ENCODE data around the gene TET2. TPM values are rescaled to one million over a fixed set of nuclear protein-coding genes. Genes with fewer than 3 reads are reported as not detected.

Gene TET2
- total RNA-seq, 6 experiments from 2014 or later, result 5.8 to 8.8 (median 7.0) TPM

DNA sequence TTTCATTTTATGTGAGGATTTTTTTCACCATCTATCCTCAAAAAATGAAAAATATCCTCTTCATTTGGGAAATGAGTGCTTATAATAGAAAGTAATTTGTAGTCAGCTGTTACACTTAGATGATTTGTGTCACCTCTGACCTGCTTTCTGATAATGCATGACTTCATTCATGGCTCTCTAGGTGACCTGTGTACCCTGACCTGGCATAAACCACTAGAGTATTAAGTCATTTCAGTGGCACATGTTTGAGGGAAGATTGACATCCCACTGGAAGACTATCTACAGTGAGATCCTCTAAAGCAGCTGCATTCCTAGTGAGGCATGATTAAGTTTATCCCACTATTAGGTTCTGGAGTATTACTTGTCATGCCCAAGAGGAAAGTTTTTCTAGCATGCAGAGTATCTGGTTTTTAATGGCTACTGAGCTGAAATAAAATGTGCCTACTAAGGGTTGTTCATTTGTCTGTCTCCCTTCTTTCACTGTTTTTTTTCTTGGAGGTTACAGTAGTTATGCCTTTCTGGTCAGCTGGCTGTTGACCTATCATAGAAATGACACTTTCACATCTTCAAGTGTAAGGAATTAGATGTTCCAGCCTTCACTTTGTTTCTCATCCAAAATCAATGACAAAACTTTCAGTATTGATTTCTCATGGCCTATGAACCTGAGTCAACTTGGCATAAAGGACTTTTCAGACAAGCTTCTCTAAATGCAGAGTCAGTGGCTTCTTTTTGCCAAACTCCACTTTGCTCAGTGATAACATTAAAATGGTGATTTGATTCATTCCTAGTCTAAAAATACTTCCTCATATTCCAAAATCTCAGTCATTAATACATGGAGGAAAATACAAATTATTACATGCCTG is 33.1 kb downstream of the TET2 start:
- Histone ChIP-seq H3K9me3 (no peaks in the 10 kb centered on the region), H3K4me3 (no peak overlapping the region), H3K36me3 (no peaks in the 10 kb centered on the region), H3K27me3 (no peaks in the 10 kb centered on the region), H3K4me1 (peaks cover 0 to 34% (median 12%) of the 10 kb centered on the region in 4 donors), H3K27ac (peak overlapping the region in 2 of 3 donors; percentile 30 to 56)
- DNase-seq (peak in 1 of 3 donors; percentile 54), ATAC-seq (peak; percentile 95 to 97 (median 96))
- intact Hi-C loops (cut with DNase I), result no loop called here
- TF ChIP-seq POLR2A (IDR thresholded peaks at IDR 0.05) (no peak), CTCF (IDR thresholded peaks at IDR 0.05) (no peak)

DNA sequence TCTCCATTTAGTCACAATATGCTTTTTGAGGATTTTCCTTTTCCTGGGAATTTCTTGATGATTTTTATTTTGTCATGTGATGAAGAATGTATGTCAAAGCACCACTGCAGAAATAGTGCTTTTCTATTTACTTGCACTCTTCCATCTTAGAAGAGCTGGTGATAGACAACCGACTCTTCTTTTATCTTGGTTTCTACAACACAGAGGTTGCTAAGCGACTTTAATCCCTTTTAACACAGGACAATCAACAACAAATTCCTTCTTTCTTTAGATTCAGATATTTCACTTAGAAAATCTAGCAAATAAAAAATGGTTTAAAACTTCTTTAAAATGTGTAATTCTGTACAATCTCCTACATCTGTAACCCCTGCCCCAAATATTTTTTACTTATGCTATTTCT is 34.6 kb downstream of the TET2 start:
- Histone ChIP-seq H3K9me3 (no peaks in the 10 kb centered on the region), H3K4me3 (no peak overlapping the region), H3K4me1 (peaks cover 0 to 35% (median 12%) of the 10 kb centered on the region in 4 donors), H3K27me3 (no peaks in the 10 kb centered on the region), H3K27ac (no peak overlapping the region), H3K36me3 (no peaks in the 10 kb centered on the region)
- ATAC-seq (no peak), DNase-seq (no peak)
- 74% methylated on average over 2 of the region's 2 CpGs for WGBS (ENCODE audit: insufficient coverage, low coverage, low lambda C conversion rate, missing lambda C conversion rate)
- TF ChIP-seq POLR2A (IDR thresholded peaks at IDR 0.05) (no peak), CTCF (IDR thresholded peaks at IDR 0.05) (no peak)
- intact Hi-C loops (cut with DNase I), result no loop called here

DNA sequence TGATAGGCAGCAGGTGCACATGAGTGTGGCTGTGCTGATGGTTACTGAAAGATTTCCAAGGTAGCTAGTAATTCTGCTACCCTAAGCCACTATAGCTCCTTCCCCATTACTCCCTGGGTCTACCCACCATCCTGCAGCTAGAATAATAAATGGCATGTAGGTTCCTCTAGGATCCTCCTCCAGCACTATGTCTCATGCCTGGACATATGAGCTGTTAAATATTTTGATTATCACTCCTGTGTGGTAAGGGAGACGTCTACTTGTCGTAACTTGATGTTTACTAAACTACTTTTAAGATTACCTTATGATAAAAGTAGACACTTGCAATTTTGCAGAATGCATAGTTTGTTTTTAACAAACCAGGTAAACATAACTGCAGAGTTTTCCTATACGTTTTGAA is 35.5 kb downstream of the TET2 start:
- H3K36me3 ChIP-seq, result no peaks in the 10 kb centered on the region
- DNase-seq (no peak), ATAC-seq (no peak)
- WGBS (ENCODE audit: insufficient coverage, low coverage, low lambda C conversion rate, missing lambda C conversion rate), result 52% methylated on average over 3 of the region's 3 CpGs
- intact Hi-C loops (cut with DNase I), result no loop called here
- H3K9me3 ChIP-seq, result no peaks in the 10 kb centered on the region
- no peak overlapping the region for H3K4me3 ChIP-seq
- TF ChIP-seq CTCF (IDR thresholded peaks at IDR 0.05), result no peak
- no peak for TF ChIP-seq POLR2A (IDR thresholded peaks at IDR 0.05)
- H3K27ac ChIP-seq, result no peak overlapping the region
- H3K4me1 ChIP-seq, result peaks cover 0 to 35% (median 12%) of the 10 kb centered on the region in 4 donors
- H3K27me3 ChIP-seq, result no peaks in the 10 kb centered on the region

- ATAC-seq (peak in 3 of 4 donors; percentile 4 to 32 (median 29)), DNase-seq (no peak)
- TF ChIP-seq CTCF (IDR thresholded peaks at IDR 0.05), result no peak
- no peak for TF ChIP-seq POLR2A (IDR thresholded peaks at IDR 0.05)
- WGBS (ENCODE audit: insufficient coverage, low coverage, low lambda C conversion rate, missing lambda C conversion rate), result 14% methylated on average over 2 of the region's 2 CpGs
- Histone ChIP-seq H3K4me3 (no peak overlapping the region), H3K4me1 (peaks cover 0 to 30% (median 12%) of the 10 kb centered on the region in 4 donors), H3K27me3 (no peaks in the 10 kb centered on the region), H3K9me3 (no peaks in the 10 kb centered on the region), H3K27ac (peak overlapping the region in 1 of 3 donors; percentile 4), H3K36me3 (no peaks in the 10 kb centered on the region)
- intact Hi-C loops (cut with DNase I), result no loop called here
Observed at GRCh38 chr4:105184316-105184980, 37.8 kb downstream of the TET2 start.

Data from right lobe of liver (tissue), 6 donors.